GM19238 (cell line): ENCODE results near the gene DNAJC13.
A peak's percentile ranks its signal among the peaks of the same experiment; 100 is the strongest.

Experiments
- DNase-seq: peaks from one replicate; pipeline ENCODE4 v3.0.0; 2011; ENCODE audit warnings: low spot score; ENCODE audit not compliant: insufficient read length

DNAJC13 gene

DNA sequence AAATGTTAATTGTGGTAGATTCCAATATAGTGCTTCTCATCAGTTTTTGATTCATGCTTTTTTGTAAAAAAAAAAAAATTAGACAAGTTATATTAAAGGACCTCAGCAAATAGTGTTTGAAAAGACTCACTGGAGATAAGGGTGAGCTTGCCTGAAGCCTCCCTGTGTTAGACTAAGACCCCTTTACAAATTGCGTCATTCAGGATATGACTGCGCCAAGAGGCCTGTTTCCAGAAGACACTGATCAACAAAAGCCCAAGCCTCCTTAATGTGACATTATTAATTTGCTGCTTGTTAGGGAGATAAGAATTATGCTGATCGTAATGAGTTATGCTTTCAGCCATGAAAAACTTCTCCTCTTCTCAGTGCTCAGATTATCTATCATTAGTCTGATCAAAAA lies 13.0 kb upstream of the DNAJC13 start:
- DNase-seq: no peak

DNA sequence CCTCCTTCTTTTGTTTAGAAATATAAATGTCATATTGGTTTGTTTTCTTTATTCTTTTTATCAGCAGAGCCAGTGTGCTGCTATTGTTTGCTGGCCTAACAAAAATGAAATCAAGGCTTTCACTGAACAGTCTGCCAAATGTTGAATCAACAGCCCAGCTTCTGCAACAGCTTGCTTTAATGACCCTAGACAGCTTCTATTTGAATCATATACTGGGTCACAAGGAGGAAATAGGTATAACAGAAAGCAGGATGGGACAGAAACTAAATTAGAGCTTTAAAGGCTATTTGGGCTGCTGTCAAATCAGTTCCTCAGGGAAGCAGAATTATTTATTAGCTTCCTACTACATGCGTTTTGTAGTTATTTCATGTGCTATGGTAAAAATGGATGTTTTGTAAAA lies 12.1 kb upstream of the DNAJC13 start:
- no peak for DNase-seq

DNA sequence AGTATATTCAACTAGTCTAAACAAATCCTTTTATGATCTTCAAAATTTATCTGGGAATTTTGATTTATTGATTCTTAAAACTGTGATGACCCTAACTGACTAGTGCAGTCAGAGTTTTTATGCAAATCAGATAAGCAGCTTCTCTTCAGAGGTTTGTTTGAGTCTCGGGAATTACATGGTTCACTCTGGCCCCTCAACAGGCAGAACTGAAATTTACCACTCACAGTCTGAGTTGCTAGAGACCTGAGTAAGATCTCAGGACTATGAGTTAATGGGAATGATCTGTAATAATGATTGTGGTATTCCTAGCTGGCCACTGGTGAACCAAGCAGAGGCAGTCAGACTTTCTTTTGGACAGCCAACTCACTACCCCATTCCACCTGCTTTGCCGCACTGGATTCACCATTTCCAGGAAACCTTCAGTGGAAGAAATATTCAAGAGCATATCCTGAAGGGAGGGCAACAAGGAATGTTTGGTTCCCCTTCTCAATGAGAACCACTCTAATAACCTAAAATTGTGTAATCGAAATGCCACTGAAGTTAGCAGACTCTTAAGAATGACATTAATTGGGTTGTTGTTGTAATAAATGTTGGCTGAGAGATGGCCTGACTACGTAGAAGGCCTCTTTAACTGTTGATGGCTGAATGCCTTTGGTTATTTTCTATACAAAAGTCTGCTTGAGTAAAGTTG lies 11.5 kb upstream of the DNAJC13 start:
- no peak for DNase-seq

DNA sequence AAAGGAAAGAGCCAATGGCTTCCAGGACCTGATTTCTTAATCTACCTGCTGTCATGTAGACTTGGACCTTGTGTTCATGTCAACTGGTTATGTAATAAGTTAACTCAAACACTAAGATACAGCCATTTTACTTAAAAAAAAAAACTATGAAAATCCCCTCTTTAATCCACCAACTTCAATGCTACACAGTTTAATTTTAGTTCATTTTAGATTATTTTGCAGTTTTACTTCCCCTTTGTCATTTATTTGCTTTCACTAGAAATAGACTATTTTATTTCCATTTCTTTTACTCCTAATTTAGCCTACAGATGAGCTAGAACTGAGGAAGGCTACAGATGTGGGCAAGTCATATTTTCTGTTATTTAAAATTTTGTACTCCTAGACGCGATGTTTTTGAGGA lies 10.7 kb upstream of the DNAJC13 start:
- no peak for DNase-seq

DNA sequence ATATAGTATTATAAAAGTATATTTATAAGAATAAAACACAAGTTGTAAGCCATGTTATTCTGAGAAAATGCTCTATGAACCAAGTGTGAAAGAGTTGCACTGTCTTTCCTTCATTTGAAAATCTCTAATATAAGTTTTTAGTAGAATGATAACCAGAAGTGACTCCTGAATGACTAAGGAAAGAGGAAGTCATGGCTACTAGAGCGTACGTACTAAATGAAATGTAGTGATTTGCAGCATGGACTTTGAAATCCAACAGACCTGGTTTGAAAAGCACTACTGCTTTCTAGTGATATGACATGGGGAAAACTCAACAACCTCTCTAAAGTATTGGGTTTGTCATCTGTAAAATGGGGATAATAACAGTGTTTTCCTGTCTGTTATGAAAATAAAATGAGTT lies 10.3 kb upstream of the DNAJC13 start:
- DNase-seq: no peak

DNA sequence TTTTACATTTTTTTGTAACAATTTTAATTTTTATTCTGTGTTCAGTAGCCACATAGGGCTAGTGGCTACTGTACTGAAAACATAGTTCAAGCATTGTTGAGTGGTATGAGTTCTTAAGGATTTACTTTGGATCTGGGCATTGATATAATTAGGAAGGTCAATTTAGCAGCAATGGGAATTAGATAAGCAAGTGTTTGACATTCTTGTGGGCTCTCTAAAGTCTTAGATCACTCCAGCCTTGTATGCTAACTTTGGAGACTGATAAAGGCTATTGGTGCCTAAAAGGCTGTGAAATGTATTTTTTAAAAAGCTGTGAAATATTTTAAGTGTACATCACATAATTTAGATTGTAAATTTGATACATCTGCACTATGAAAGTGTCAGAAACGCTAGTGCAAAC lies 2.5 kb upstream of the DNAJC13 start:
- DNase-seq: no peak

DNA sequence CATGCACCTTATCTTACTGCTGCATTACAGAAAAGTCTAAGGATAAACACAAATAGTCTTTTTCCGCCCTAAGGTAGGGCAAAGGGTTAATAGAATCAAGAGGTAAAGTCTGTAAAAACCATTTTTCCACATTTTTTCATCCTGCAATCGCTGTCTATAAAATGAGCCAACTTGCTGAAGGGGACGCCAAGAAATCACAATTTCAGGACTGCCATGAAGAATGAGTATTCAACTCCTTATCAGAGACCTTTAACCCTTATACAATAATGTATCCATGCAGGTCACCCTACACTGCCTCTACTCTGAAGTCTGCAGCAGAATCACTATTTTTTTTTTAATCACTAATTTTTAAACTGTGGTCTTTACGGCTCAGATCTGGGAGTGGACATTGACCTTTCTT lies 1.1 kb upstream of the DNAJC13 start:
- no peak for DNase-seq

DNA sequence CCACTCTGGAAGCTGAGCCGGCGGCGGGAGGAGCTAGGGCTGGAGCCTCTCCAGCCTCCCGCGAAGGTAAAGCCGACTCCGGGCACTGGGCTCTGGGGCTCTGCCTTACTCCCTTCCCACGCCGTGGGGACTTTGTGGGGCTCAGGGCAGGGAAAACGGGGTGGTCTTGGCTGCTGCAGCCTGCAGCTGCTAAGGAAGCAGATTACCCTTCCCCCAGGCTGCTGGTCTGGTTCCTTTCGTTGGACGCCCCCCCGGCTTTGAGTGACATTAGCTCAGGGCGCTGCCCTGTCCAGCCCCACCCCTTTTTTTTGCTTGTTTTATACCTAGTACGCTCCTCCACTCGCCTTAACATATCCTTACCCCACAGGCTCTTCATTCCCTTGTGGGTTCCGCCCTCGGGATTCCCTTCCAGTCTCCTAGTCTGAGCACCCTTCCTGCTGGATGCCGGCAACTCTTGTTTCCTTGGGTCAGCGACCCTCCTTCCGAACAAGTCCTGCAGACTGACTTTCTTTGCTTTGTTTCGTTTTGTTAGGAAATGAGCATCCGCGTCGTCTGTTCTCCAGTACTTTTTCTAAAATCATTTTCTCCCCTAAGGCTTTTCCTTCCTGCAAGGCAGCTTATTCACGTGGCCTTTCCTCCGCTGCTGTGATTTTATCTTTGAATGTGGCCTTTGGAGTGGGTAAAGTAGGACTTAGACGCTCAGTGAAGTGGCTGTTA lies 551 bp downstream of the DNAJC13 start:
- DNase-seq: peak; percentile 12

DNA sequence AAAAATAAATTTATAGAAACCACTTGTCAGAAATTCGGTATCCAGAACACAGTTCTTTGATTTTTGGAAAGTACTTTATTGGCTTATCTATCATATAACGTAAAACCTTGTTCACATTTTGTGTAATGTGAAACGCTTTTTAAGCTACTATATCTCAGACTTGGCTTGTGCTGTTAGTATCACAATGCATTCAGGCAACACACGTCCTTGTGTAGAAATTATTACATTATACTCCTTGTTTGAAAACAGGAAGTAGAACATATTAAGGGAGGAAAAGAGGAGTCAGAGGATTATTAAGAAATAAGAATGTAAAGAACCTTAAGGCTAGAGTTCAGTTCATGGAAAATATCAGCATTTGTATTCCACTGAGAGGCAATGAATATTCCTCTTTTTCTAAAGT lies 1.6 kb downstream of the DNAJC13 start:
- no peak for DNase-seq

DNA sequence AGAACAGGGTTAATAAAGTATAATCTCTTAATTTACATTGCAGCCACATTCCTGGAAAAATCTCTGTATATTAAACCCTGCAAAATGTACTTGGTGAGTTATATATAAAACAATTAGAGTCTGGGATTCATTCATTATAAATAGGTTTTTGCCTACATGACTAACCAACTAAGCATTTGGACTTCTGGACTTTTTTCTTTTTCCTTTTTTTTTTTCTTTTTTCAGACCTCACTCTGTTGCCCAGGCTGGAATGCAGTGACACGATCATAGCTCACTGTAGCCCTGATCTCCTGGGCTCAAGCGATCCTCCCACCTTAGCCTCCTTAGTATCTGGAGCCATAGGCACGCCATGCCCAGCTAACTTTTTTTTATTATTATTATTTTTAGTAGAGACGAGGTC lies 4.5 kb downstream of the DNAJC13 start:
- DNase-seq: no peak

DNA sequence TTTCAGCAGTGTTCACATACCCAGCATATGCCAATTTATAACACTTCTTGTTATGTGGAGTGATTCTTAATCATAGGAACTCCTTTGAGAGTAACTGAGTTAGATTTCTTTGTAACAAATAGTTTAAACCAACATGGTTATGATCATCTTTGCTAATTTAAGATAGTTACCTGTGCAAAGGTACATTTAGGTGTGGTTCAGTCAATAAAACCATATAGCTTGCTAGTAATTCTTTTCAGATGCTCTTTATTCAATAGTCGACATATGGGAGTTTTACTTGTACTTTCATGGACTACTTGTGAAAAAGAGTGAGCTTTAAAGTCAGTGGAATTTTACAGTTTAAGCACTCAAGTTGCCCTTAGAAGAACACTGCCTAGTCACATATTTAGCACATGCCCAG lies 5.2 kb downstream of the DNAJC13 start:
- no peak for DNase-seq

DNA sequence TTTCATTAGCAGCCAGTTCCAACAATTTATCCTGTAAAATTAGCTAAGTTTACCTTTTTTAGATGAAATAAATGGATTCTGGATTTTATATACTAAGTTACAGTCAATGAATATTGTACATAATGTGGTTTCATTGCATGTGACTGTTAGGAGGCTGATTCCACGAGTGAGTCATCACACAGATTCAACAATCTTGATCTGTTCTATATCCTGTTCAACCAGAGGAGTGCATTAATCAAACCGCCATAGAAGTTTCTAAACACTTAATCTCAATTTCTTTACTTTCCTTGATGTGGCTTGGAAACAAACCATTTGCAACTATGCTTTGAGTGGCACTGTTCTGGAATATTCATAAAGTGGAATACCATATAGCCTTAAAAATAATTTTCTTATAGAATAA lies 15.3 kb downstream of the DNAJC13 start:
- DNase-seq: no peak

DNA sequence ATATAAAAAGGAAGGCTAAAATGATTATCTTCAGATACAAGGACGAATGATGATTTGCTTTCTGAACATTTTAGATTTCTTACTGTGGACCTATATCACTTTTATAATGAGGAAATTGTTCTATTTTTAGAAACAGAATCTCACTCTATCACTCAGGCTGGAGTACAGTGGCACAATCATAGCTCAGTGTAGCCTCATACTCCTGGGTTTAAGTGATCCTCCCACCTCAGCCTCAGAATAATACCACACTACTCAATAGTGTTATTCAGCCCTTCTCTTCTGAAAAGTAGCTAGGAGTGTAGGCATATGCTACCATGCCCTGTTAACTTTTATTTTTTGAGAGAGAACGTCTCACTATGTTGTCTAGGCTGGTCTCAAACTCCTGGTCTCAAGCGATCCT lies 15.8 kb downstream of the DNAJC13 start:
- no peak for DNase-seq

DNA sequence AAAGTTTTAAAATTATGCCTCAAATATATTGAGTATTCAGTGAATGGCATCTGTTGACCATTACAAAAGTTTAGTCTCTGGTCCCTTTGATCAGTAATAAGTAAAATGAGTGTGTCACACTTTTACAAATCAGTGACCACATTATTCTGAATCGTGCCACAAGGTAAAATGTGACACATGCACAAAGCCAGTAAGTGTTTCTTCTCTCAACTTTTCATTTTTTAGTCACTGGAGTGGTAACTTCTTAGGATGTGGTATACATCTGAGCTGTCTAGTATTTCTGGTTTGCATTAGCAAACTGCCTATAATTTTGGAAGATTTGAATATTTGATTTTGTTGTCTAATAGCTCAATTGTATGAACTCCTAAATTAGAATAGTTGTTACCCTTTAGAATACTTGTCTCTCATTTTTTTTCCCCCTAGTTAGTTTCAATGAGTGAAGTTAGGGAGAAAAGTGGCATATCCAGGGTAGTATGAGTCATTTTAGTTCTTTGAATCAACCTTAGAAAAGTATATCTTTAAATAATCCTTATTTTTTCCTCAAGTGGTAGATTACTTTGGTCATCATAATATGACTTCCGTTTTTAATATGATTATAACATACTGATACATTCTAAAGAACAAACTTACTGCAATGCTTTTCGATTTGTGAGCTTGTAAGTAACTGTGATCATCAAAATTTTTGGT lies 18.1 kb downstream of the DNAJC13 start:
- no peak for DNase-seq

DNA sequence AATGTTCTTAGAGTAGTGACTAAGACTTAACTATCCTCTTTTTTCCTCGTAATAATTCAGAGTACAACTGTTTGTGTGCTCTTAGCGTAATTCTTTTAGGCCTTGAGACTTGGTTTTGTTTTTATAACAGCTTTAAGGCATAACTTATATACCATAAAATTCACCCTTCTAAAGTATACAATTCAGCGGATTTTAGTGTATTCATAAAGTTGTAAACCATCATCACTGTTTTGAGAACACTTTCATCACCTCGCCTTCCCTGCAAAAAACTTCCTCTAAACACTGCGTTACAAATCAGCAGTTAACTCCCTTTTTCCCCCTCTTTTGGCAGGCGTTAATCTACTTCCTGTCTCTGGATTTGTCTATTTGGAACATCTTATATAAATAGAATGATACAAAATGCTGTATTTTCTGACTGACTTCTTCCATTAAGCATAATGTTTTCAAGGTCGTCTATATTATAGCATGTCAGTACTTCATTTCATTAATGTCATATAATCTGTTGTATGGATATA lies 18.7 kb downstream of the DNAJC13 start:
- no peak for DNase-seq

DNA sequence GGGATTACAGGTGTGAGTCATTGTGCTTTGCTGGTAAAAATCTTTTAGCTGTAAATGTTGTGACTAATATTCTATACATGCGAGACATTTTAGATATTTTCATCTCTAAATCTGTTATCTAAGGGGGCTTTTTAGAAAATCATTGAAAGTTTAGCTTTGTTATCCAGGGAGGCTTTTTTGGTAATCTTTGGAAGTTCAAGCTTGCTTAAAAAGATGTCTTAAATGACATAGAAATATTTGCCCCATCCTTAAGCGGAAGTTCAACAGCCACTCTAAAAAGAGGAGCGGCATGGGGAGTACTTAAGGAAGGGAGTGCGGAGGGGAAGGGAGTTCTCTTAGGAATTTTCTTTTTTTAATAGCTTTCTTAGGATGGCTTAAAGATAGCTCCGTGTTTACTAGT lies 26.1 kb downstream of the DNAJC13 start:
- DNase-seq: no peak

DNA sequence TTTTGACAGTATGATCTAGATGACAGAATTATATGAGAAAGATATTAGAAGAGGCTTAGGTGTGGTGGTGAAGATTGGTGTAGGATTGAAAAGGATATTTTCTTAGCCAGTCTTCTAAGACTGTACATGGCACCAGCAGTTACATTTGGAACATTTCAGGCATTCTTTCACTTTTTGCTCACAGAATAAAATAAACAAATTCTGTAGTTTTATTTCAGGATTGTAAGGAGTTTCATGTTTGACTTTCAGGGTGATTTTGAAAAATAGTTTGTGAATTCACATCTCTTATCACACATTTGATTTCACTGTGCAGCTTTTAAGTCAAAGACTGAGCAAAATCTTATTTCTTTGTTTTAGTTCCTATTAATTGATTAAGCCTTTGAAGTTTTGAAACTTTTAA lies 27.1 kb downstream of the DNAJC13 start:
- DNase-seq: no peak

DNA sequence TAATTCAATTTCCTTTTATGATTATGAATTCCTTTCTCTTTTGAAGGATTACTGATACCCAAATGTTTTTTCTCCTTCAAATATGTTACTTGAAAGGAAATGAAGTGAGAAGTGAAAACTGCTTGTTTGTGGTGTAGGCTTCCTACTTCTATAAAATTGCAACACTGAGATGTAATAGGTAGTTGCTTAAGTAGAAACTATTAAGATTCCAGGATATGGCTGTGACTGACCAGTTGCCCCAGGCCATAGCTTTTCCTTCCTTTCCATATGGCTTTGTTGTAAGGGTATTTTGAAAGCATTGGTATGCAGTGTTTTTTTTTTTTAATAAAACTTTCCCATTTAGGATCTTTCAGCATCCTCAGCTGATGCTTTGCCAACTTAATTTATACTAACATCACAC lies 28.5 kb downstream of the DNAJC13 start:
- DNase-seq: no peak

DNA sequence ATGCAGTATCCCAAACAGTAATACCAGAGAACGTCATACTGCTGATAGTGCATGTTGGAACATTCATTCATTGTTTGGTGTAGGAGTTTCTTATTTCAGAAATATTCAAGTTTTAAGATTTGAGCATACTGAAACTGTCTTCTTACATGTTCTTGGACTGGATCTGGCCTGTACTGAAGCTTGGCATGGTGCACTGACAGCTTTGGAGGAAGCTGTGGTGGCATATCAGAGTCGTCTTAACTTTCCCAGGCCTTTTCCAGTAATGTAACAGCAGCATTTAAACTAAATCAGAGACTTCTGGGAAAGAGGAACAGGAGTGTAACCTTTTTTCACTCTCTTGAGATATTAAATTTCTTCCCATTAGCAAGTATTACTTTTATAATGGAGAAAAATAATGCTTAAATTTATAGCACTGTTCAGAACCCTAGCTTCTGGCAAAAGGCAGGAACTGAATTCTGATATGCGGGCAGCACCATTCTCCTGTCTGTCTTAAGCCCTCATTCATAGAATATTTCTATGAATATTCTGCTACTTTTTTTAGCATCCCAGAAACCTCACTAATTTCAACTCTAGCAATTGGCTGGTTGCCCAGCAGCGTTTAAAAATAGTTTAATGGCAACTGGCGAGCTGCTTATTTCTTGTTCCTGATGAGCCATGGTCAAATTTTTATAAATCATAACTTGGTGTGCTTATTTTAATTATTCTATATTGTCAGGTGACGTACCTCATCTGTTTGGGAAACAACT lies 31.1 kb downstream of the DNAJC13 start:
- DNase-seq: no peak

DNA sequence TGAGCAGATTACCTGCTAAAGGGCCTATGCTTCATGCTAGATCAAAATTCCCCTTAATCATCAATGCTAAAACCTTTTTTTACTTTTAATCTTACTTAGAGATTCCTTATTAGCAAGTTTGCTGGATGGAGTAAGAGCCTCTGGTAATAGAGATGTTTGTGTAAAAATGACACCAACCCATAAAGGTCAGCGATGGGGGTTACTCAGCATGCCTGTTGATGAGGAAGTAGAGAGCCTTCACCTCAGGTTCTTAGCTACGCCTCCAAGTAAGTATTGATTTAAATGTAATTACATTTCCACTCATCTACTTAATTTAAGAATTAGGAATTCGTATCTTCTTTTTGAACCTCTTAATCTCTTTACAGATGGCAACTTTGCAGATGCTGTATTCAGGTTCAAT lies 38.8 kb downstream of the DNAJC13 start:
- DNase-seq: no peak

DNA sequence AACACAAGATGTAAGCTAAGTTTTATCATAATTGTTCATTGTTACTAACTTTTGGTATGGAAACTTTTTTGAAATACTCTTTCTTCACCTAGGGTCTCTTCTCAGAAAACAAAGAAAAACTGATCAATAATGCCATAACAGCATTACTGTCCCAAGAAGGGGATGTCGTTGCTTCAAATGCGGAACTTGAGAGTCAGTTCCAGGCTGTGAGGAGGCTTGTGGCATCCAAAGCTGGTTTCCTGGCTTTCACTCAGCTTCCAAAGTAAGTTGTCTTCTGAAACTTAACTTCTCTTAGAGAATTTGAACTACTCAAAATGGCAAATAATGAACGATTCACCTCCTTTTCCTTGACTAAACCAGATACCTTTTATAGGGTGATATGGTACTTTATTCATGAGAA lies 39.3 kb downstream of the DNAJC13 start:
- no peak for DNase-seq

DNA sequence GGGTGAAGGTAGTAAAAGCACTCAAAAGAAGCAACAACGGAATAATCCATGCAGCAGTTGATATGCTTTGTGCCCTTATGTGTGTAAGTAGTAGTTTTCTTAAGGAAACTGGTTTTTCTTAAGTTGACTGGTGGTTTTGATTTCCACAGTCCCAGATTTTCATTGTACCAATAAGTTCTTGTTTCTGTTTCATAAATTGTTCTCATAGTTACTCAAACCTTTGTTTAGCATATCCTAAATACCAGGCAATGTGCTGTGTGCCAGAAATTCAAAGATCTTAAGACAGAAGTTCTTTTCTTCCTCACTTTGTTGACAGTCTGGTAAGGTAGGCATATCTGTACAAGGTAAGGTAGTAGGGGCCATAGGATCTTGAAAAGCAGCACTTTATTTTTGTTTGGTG lies 40.0 kb downstream of the DNAJC13 start:
- DNase-seq: no peak
